Bronchial epithelial cell (primary cell): ENCODE data around the gene ANKH. TPM values are rescaled to one million over a fixed set of nuclear protein-coding genes. Genes with fewer than 3 reads are reported as not detected.
A peak's percentile ranks its signal among the peaks of the same experiment; 100 is the strongest.

Experiments used
- DNase-seq: peaks from one replicate; pipeline ENCODE4 v3.0.0-alpha.2; 2010; ENCODE audit warnings: low read depth
- FAIRE-seq: peaks from 2 replicates; lab custom pipeline; 2011; peaks lifted over from hg19 to GRCh38; lab: Jason Lieb, UNC
- H3K27me3 ChIP-seq: 2 replicates; pipeline ENCODE4 v1.5.1; 2011; ENCODE audit warnings: low read length; ENCODE audit not compliant: control insufficient read depth, insufficient read depth
- H3K36me3 ChIP-seq: 2 replicates; pipeline ENCODE4 v1.5.1; 2011; ENCODE audit warnings: low read length; ENCODE audit not compliant: control insufficient read depth, insufficient read depth
- H3K4me3 ChIP-seq: 2 replicates; pipeline ENCODE4 v1.5.1; 2011; ENCODE audit warnings: mild to moderate bottlenecking, low read depth, low read length, control low read depth
- total RNA-seq: library from RNA; depleted of rRNA; stranded (reverse); fragments of >200 nt; gene quantifications from 2 replicates; pipeline ENCODE4 v1.2.1, GENCODE V29; 2014
- TF ChIP-seq, protein P1 (sequence below): IDR thresholded peaks from 2 replicates; pipeline ENCODE4 v1.5.1; 2011; ENCODE audit warnings: mild to moderate bottlenecking, moderate library complexity, low read length, control low read depth, inconsistent platforms; ENCODE audit not compliant: insufficient read depth, severe bottlenecking

ANKH gene
- total RNA-seq, 1 donor from 2014 or later, result 12.9 TPM

GRCh38 chr5:14663734-14664269 is 207.8 kb downstream of the ANKH start:
- FAIRE-seq, result no peak
- Histone ChIP-seq H3K27me3 (no peaks in the 10 kb centered on the region), H3K36me3 (no peaks in the 10 kb centered on the region), H3K4me3 (peak overlapping the region; percentile 66)
- DNase-seq, result no peak
- TF ChIP-seq, protein P1, sequence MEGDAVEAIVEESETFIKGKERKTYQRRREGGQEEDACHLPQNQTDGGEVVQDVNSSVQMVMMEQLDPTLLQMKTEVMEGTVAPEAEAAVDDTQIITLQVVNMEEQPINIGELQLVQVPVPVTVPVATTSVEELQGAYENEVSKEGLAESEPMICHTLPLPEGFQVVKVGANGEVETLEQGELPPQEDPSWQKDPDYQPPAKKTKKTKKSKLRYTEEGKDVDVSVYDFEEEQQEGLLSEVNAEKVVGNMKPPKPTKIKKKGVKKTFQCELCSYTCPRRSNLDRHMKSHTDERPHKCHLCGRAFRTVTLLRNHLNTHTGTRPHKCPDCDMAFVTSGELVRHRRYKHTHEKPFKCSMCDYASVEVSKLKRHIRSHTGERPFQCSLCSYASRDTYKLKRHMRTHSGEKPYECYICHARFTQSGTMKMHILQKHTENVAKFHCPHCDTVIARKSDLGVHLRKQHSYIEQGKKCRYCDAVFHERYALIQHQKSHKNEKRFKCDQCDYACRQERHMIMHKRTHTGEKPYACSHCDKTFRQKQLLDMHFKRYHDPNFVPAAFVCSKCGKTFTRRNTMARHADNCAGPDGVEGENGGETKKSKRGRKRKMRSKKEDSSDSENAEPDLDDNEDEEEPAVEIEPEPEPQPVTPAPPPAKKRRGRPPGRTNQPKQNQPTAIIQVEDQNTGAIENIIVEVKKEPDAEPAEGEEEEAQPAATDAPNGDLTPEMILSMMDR, result no peak

DNA sequence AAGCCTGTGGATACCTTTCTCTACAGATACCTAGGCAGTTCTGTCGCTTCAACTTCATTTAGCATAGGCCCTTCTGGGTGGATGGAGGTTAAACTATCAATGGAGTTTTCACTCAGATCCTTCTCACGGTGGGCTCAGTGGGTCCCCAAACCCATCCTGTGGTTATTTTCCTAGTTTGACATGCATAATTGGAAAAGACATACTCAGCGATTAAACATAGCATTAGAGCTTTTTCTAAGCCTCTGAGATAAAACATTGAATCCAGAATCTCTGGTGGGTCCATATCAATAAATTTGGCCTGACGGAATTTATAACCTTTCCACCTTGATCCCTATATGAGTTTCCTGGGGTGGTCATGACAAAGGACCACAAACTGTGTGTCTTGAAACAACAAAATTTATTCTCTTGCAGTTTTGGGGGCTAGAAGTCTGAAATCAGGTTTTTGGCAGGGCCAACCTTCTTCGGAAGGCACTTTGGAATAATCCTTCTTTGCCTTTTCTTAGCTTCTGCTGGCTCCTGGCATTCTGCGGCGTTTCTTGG is 208.8 kb downstream of the ANKH start:
- FAIRE-seq (no peak), DNase-seq (no peak)
- Histone ChIP-seq H3K27me3 (no peaks in the 10 kb centered on the region), H3K36me3 (no peaks in the 10 kb centered on the region), H3K4me3 (no peak overlapping the region)
- TF ChIP-seq, protein P1, result no peak

DNA sequence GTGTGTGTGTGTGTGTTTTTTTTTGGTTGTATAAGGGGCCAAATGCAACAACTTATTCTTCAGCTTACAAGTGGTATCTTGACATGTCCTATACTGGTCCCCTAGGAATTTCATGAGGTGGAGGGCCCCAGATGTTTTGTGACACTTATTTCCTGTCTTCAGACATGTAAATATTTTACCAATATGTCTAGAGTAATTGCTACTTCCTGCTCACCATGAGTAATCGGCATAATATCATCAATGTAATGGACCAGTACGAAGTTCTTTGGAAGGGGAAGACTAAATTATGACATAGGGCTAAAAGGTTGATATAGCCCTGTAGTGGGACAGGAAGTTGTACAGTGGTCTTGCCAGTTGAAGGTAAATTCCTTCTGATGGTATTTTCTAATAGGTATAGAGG is 210.7 kb downstream of the ANKH start:
- Histone ChIP-seq H3K36me3 (no peaks in the 10 kb centered on the region), H3K4me3 (no peak overlapping the region), H3K27me3 (no peaks in the 10 kb centered on the region)
- TF ChIP-seq, protein P1, result no peak
- FAIRE-seq (no peak), DNase-seq (peak; percentile 69)

GRCh38 chr5:14659821-14660607 is 211.6 kb downstream of the ANKH start:
- no peak for FAIRE-seq
- TF ChIP-seq, protein P1, result no peak
- no peak overlapping the region for H3K4me3 ChIP-seq
- no peaks in the 10 kb centered on the region for H3K36me3 ChIP-seq
- H3K27me3 ChIP-seq, result no peaks in the 10 kb centered on the region
- DNase-seq, result peak; percentile 100

GRCh38 chr5:14656898-14657297 is 214.7 kb downstream of the ANKH start:
- no peak overlapping the region for H3K4me3 ChIP-seq
- no peak for FAIRE-seq
- H3K36me3 ChIP-seq, result no peaks in the 10 kb centered on the region
- no peak for DNase-seq
- TF ChIP-seq, protein P1, result no peak
- H3K27me3 ChIP-seq, result no peaks in the 10 kb centered on the region
